SK-N-SH (cell line): ENCODE results near the gene SH3BP5L. TPM values are rescaled to one million over a fixed set of nuclear protein-coding genes. Genes with fewer than 3 reads are reported as not detected.

ENCODE experiments used
- CTCF ChIA-PET: fragments of 300-600, 350-600 bp; formaldehyde crosslinking; extraction: SDS; loops from one replicate; lab custom pipeline; 2021; lab: Yijun Ruan, JAX
- POLR2A ChIA-PET: fragments of 350-600 bp; sonication (Branson Sonifier 250); formaldehyde crosslinking; extraction: SDS; loops from one replicate; lab custom pipeline; 2020; ENCODE audit warnings: antibody characterized with exemption, inconsistent platforms; lab: Yijun Ruan, JAX
- DNase-seq: peaks from one replicate; pipeline ENCODE4 v3.0.0; 2012
- H2AFZ ChIP-seq: fragments of 200-600 bp; sonication (generic); 2 replicates; pipeline ENCODE4 v1.8.1; 2016; ENCODE audit warnings: antibody characterized with exemption, mild to moderate bottlenecking, low read depth
- H3F3A ChIP-seq: fragments of 200-600 bp; sonication (generic); replicated peaks from 2 replicates; pipeline ENCODE3; 2016; ENCODE audit warnings: antibody characterized with exemption, mild to moderate bottlenecking; ENCODE audit not compliant: insufficient read depth
- H3K27ac ChIP-seq, 2 experiments: fragments of 200-500 bp in 1 of 2; fragments of 200-600 bp in 1 of 2; sonication (Bioruptor generic) in 1 of 2; sonication (generic), shearing (Covaris generic) in 1 of 2; 2 replicates each; pipeline versions ENCODE4 v1.5.1 to v1.6.1; 2014 to 2016; ENCODE audit warnings: low read depth in 2 of 2, inconsistent platforms in 1 of 2, low read length in 1 of 2, mild to moderate bottlenecking in 1 of 2, mixed read lengths in 1 of 2
- H3K27me3 ChIP-seq: fragments of 200-600 bp; sonication (generic), shearing (Covaris generic); 2 replicates; pipeline ENCODE4 v1.6.1; 2016; ENCODE audit warnings: mixed run types; ENCODE audit not compliant: insufficient read depth
- H3K36me3 ChIP-seq, 2 experiments: fragments of 200-500 bp in 1 of 2; fragments of 200-600 bp in 1 of 2; sonication (Bioruptor generic) in 1 of 2; sonication (generic) in 1 of 2; replicated peaks in 1 of 2; 2 replicates each; pipeline versions ENCODE3 to v1.5.1; 2014 to 2016; ENCODE audit warnings: low read length in 1 of 2, mild to moderate bottlenecking in 1 of 2; ENCODE audit not compliant: insufficient read depth in 2 of 2, control insufficient read depth in 1 of 2
- H3K4me1 ChIP-seq, 2 experiments: fragments of 200-500 bp in 1 of 2; fragments of 200-600 bp in 1 of 2; sonication (Bioruptor generic) in 1 of 2; sonication (generic), shearing (Covaris generic) in 1 of 2; 2 replicates each; pipeline versions ENCODE4 v1.5.1 to v1.6.1; 2014 to 2016; ENCODE audit warnings: low read depth in 1 of 2, low read length in 1 of 2, mixed run types in 1 of 2; ENCODE audit not compliant: insufficient read depth in 2 of 2, control insufficient read depth in 1 of 2
- H3K4me2 ChIP-seq: fragments of 200-600 bp; sonication (generic), shearing (Covaris generic); 2 replicates; pipeline ENCODE4 v1.6.1; 2017; ENCODE audit warnings: mixed run types
- H3K4me3 ChIP-seq, 2 experiments: fragments of 200-500 bp in 1 of 2; fragments of 200-600 bp in 1 of 2; sonication (Bioruptor generic) in 1 of 2; sonication (generic), shearing (Covaris generic) in 1 of 2; 2 replicates each; pipeline versions ENCODE4 v1.5.1 to v1.8.1; 2014 to 2016; ENCODE audit warnings: low read depth in 2 of 2, inconsistent platforms in 1 of 2, low read length in 1 of 2, mild to moderate bottlenecking in 1 of 2, mixed read lengths in 1 of 2, moderate library complexity in 1 of 2
- H3K79me2 ChIP-seq: fragments of 200-600 bp; sonication (generic); 2 replicates; pipeline ENCODE4 v1.8.1; 2017; ENCODE audit warnings: mild to moderate bottlenecking; ENCODE audit not compliant: insufficient read depth
- H3K9ac ChIP-seq: fragments of 200-600 bp; sonication (generic); 2 replicates; pipeline ENCODE4 v1.6.1; 2017; ENCODE audit warnings: mixed run types
- H3K9me2 ChIP-seq: fragments of 200-600 bp; sonication (generic); 2 replicates; pipeline ENCODE4 v1.6.1; 2017; ENCODE audit warnings: mixed run types
- H3K9me3 ChIP-seq: fragments of 200-600 bp; sonication (generic); 2 replicates; pipeline ENCODE4 v1.6.1; 2017; ENCODE audit warnings: mixed run types, mild to moderate bottlenecking, moderate library complexity
- H4K20me1 ChIP-seq: fragments of 200-600 bp; sonication (generic); 2 replicates; pipeline ENCODE4 v1.6.1; 2017; ENCODE audit warnings: mild to moderate bottlenecking, mixed run types; ENCODE audit not compliant: insufficient read depth
- CHD2 ChIP-seq: fragments of 150-350 bp; IDR thresholded peaks from 2 replicates; pipeline ENCODE4 v1.6.1; 2018; ENCODE audit warnings: low read length; ENCODE audit not compliant: partially characterized antibody
- CTCF ChIP-seq: fragments of 200-600 bp; sonication (generic); IDR thresholded peaks from 2 replicates; pipeline ENCODE4 v1.6.1; 2017; ENCODE audit warnings: antibody characterized with exemption, mild to moderate bottlenecking, moderate library complexity
- FOXM1 ChIP-seq: IDR thresholded peaks from 2 replicates; pipeline ENCODE4 v1.4.0; 2012; ENCODE audit warnings: low read depth, mild to moderate bottlenecking
- JUND ChIP-seq: IDR thresholded peaks from 2 replicates; pipeline ENCODE4 v1.4.0; 2012
- NFIC ChIP-seq: IDR thresholded peaks from 2 replicates; pipeline ENCODE4 v1.4.0; 2012; ENCODE audit warnings: borderline replicate concordance
- NRF1 ChIP-seq: IDR thresholded peaks from 2 replicates; pipeline ENCODE4 v1.6.1; 2012; ENCODE audit warnings: low read depth, mild to moderate bottlenecking, low read length
- PBX3 ChIP-seq: IDR thresholded peaks from 2 replicates; pipeline ENCODE4; 2012
- RAD21 ChIP-seq: IDR thresholded peaks from 2 replicates; pipeline ENCODE4 v1.6.1; 2012; ENCODE audit warnings: mild to moderate bottlenecking, low read length
- REST ChIP-seq: IDR thresholded peaks from 2 replicates; pipeline ENCODE4 v1.6.1; 2012; ENCODE audit warnings: mild to moderate bottlenecking, low read depth, low read length, moderate library complexity
- RXRA ChIP-seq: IDR thresholded peaks from 2 replicates; pipeline ENCODE4 v1.4.0; 2012; ENCODE audit warnings: low read depth, mild to moderate bottlenecking, borderline replicate concordance
- TCF12 ChIP-seq: IDR thresholded peaks from 2 replicates; pipeline ENCODE4 v1.4.0; 2012
- USF1 ChIP-seq: IDR thresholded peaks from 2 replicates; pipeline ENCODE4 v1.4.0; 2012; ENCODE audit warnings: low read depth, borderline replicate concordance
- ZBTB33 ChIP-seq: IDR thresholded peaks from 2 replicates; pipeline ENCODE4 v1.4.0; 2012; ENCODE audit warnings: low read depth, borderline replicate concordance
- WGBS: methylation state at CpG from one replicate; pipeline ENCODE4 v1.1.6; 2017; ENCODE audit warnings: low lambda C conversion rate; 5-methylcytosine and 5-hydroxymethylcytosine counted together
- polyA plus RNA-seq, 3 experiments: library from polyadenylated mRNA; depleted of rRNA; stranded (reverse); fragments of >200 nt; gene quantifications; 2 replicates each; pipeline ENCODE4 v1.2.3, GENCODE V29; 2012

SH3BP5L gene
- polyA plus RNA-seq, 1 of the 3 experiments (the other 2 are of a cell fraction): 32.1 TPM

- no peak for TF ChIP-seq CTCF
- TF ChIP-seq ZBTB33: no peak
These were observed 29.9 kb upstream of the SH3BP5L start (continued) for GRCh38 chr1:248855580-248855979.

GRCh38 chr1:248853663-248854375 is 28.1 kb upstream of the SH3BP5L start:
- H2AFZ ChIP-seq: no peak overlapping the region
- no peak overlapping the region for H3K9ac ChIP-seq
- ChIA-PET CTCF (no interaction called here), POLR2A (no interaction called here)
- H3K36me3 ChIP-seq: peaks cover 12 to 43% of the 10 kb centered on the region in 2 experiments
- peaks cover 10% of the 10 kb centered on the region; the same call in 1 of the 2 replicates for H3K79me2 ChIP-seq
- H3K27ac ChIP-seq: no peak overlapping the region
- DNase-seq: no peak
- no peaks in the 10 kb centered on the region for H3K27me3 ChIP-seq
- H4K20me1 ChIP-seq: no peaks in the 10 kb centered on the region
- no peak overlapping the region for H3K4me3 ChIP-seq
- WGBS: 92% methylated on average over 8 of the region's 8 CpGs
- no peaks in the 10 kb centered on the region for H3K9me3 ChIP-seq
- TF ChIP-seq NRF1 (no peak), RXRA (no peak), RAD21 (no peak), TCF12 (no peak), FOXM1 (no peak)
- H3K4me1 ChIP-seq: peaks cover 9 to 14% of the 10 kb centered on the region in 2 experiments; a peak in 2 of 4 replicates
- no peak overlapping the region for H3K4me2 ChIP-seq
- H3F3A ChIP-seq: no peaks in the 10 kb centered on the region
- H3K9me2 ChIP-seq: no peaks in the 10 kb centered on the region

GRCh38 chr1:248852481-248853405 is 27.0 kb upstream of the SH3BP5L start:
- 93% methylated on average over 7 of the region's 7 CpGs for WGBS
- no peak overlapping the region for H3K27ac ChIP-seq
- POLR2A ChIA-PET: no interaction called here
- TF ChIP-seq FOXM1 (no peak), REST (no peak), CHD2 (no peak), PBX3 (no peak), JUND (no peak), NFIC (no peak), USF1 (no peak)

More at GRCh38 chr1:248852481-248853405, 27.0 kb upstream of the SH3BP5L start:
- H2AFZ ChIP-seq: no peak overlapping the region
- H3K9me2 ChIP-seq: no peaks in the 10 kb centered on the region
- peaks cover 2% of the 10 kb centered on the region; the same call in 1 of the 2 replicates for H3K79me2 ChIP-seq
- H3F3A ChIP-seq: no peaks in the 10 kb centered on the region
- H4K20me1 ChIP-seq: no peaks in the 10 kb centered on the region
- no peak overlapping the region for H3K4me2 ChIP-seq
- CTCF ChIA-PET: interaction anchor here (1.0 to 1.4 kb wide), 3 partner anchors 10 to 51 kb away, joined by 3 to 5 read pairs (median 4); no protein-coding TSS in a partner anchor
- H3K9me3 ChIP-seq: no peaks in the 10 kb centered on the region
- no peak for DNase-seq
- peaks cover 12 to 54% of the 10 kb centered on the region in 2 experiments for H3K36me3 ChIP-seq
- no peaks in the 10 kb centered on the region for H3K27me3 ChIP-seq
- no peak overlapping the region for H3K9ac ChIP-seq
- H3K4me1 ChIP-seq: peaks cover 7 to 8% of the 10 kb centered on the region in 2 experiments; a peak in 2 of 4 replicates
- H3K4me3 ChIP-seq: no peak overlapping the region
